ENCODE results near the gene VEZT.
"Not testable (repeated sequence)": the region's sequence is repeated elsewhere in the genome, so short reads cannot be mapped to it uniquely, and the experiment has no call there.

VEZT gene

GRCh38 chr12:95217377-95218149 is at the start of gene VEZT, which contains the start of gene FGD6:
TSS of gene VEZT (plus strand) at chr12:95217807. CDS start at chr12:95217851, 44 bp downstream.
TSS of gene FGD6 (minus strand) at chr12:95217467. CDS start at chr12:95217240, 227 bp downstream.
- DNase-seq (ENCODE audit: low spot score) = peak; percentile 97

GRCh38 chr12:95168746-95169145 is 48.9 kb upstream of the VEZT start:
- DNase-seq (ENCODE audit: low spot score) = no peak

GRCh38 chr12:95169368-95169767 is 48.2 kb upstream of the VEZT start:
- peak; percentile 55 for DNase-seq (ENCODE audit: low spot score)

- peak; percentile 39 for DNase-seq (ENCODE audit: low spot score)
These were observed 44.0 kb upstream of the VEZT start for GRCh38 chr12:95173392-95174251.

- DNase-seq (ENCODE audit: low spot score) = no peak
These were observed 40.3 kb upstream of the VEZT start for GRCh38 chr12:95177201-95177768.

- DNase-seq (ENCODE audit: low spot score) = no peak
These were observed 39.5 kb upstream of the VEZT start for GRCh38 chr12:95178136-95178535.

- DNase-seq (ENCODE audit: low spot score) = no peak
These were observed 38.6 kb upstream of the VEZT start for GRCh38 chr12:95179011-95179410.

- DNase-seq (ENCODE audit: low spot score) = no peak
These were observed 36.5 kb upstream of the VEZT start for GRCh38 chr12:95181103-95181502.

- peak; percentile 67 for DNase-seq (ENCODE audit: low spot score)
These were observed 34.7 kb upstream of the VEZT start for GRCh38 chr12:95182868-95183415.

- DNase-seq (ENCODE audit: low spot score) = no peak
These were observed 33.5 kb upstream of the VEZT start for GRCh38 chr12:95184121-95184520.

GRCh38 chr12:95185072-95185471 is 32.5 kb upstream of the VEZT start:
- no peak for DNase-seq (ENCODE audit: low spot score)

- DNase-seq (ENCODE audit: low spot score) = no peak
These were observed 31.8 kb upstream of the VEZT start for GRCh38 chr12:95185854-95186253.

GRCh38 chr12:95187865-95188415 is 29.7 kb upstream of the VEZT start:
- no peak for DNase-seq (ENCODE audit: low spot score)

- no peak for DNase-seq (ENCODE audit: low spot score)
These were observed 26.4 kb upstream of the VEZT start for GRCh38 chr12:95191060-95191696.

- DNase-seq (ENCODE audit: low spot score) = no peak
These were observed 25.3 kb upstream of the VEZT start for GRCh38 chr12:95192271-95192670.

- no peak for DNase-seq (ENCODE audit: low spot score)
These were observed 24.5 kb upstream of the VEZT start for GRCh38 chr12:95193139-95193538.

- DNase-seq (ENCODE audit: low spot score) = no peak
These were observed 22.5 kb upstream of the VEZT start for GRCh38 chr12:95195122-95195521.

GRCh38 chr12:95196875-95197569 is 20.6 kb upstream of the VEZT start:
- DNase-seq (ENCODE audit: low spot score) = not testable (repeated sequence)

GRCh38 chr12:95197636-95198035 is 20.0 kb upstream of the VEZT start:
- DNase-seq (ENCODE audit: low spot score) = no peak

- no peak for DNase-seq (ENCODE audit: low spot score)
These were observed 18.7 kb upstream of the VEZT start for GRCh38 chr12:95198914-95199313.
